Measurements from ENCODE around the gene CTNNA1.

Gene CTNNA1

GRCh38 chr5:138972836-138973235 is 219.6 kb downstream of the CTNNA1 start:
- H3K4me3 ChIP-seq (ENCODE audit: low read length), result no peak overlapping the region
- TF ChIP-seq ZNF274 (IDR thresholded peaks at IDR 0.05; ENCODE audit: low read depth, low read length), result no peak

GRCh38 chr5:138974227-138975063 is 221.2 kb downstream of the CTNNA1 start:
- no peak overlapping the region for H3K4me3 ChIP-seq (ENCODE audit: low read length)
- no peak for TF ChIP-seq ZNF274 (IDR thresholded peaks at IDR 0.05; ENCODE audit: low read depth, low read length)

- TF ChIP-seq ZNF274 (IDR thresholded peaks at IDR 0.05; ENCODE audit: low read depth, low read length), result no peak
- no peak overlapping the region for H3K4me3 ChIP-seq (ENCODE audit: low read length)
Observed at GRCh38 chr5:138975098-138975847, 222.0 kb downstream of the CTNNA1 start.

GRCh38 chr5:138978080-138978479 is 224.9 kb downstream of the CTNNA1 start:
- no peak overlapping the region for H3K4me3 ChIP-seq (ENCODE audit: low read length)
- no peak for TF ChIP-seq ZNF274 (IDR thresholded peaks at IDR 0.05; ENCODE audit: low read depth, low read length)

- TF ChIP-seq ZNF274 (IDR thresholded peaks at IDR 0.05; ENCODE audit: low read depth, low read length), result no peak
- H3K4me3 ChIP-seq (ENCODE audit: low read length), result no peak overlapping the region
Observed at GRCh38 chr5:138978581-138978980, 225.4 kb downstream of the CTNNA1 start.

GRCh38 chr5:138979684-138980280 is 226.6 kb downstream of the CTNNA1 start:
- no peak for TF ChIP-seq ZNF274 (IDR thresholded peaks at IDR 0.05; ENCODE audit: low read depth, low read length)

GRCh38 chr5:138980441-138980840 is 227.2 kb downstream of the CTNNA1 start:
- no peak overlapping the region for H3K4me3 ChIP-seq (ENCODE audit: low read length)
- TF ChIP-seq ZNF274 (IDR thresholded peaks at IDR 0.05; ENCODE audit: low read depth, low read length), result no peak

More at GRCh38 chr5:138979684-138980280, 226.6 kb downstream of the CTNNA1 start:
- no peak overlapping the region for H3K4me3 ChIP-seq (ENCODE audit: low read length)

GRCh38 chr5:138981131-138981530 is 227.9 kb downstream of the CTNNA1 start:
- no peak overlapping the region for H3K4me3 ChIP-seq (ENCODE audit: low read length)
- no peak for TF ChIP-seq ZNF274 (IDR thresholded peaks at IDR 0.05; ENCODE audit: low read depth, low read length)

GRCh38 chr5:138981586-138981985 is 228.4 kb downstream of the CTNNA1 start:
- no peak overlapping the region for H3K4me3 ChIP-seq (ENCODE audit: low read length)
- no peak for TF ChIP-seq ZNF274 (IDR thresholded peaks at IDR 0.05; ENCODE audit: low read depth, low read length)

- H3K4me3 ChIP-seq (ENCODE audit: low read length), result no peak overlapping the region
- TF ChIP-seq ZNF274 (IDR thresholded peaks at IDR 0.05; ENCODE audit: low read depth, low read length), result no peak
Observed at GRCh38 chr5:138983984-138984383, 230.8 kb downstream of the CTNNA1 start.
